H1 (cell line): Measurements from ENCODE around the gene RITA1. TPM values are rescaled to one million over a fixed set of nuclear protein-coding genes. Genes with fewer than 3 reads are reported as not detected.

Source experiments
- CTCF ChIA-PET: fragments of 300-600 bp; sonication (Branson Sonifier 250); formaldehyde crosslinking; loops from one replicate; lab custom pipeline; 2021; ENCODE audit not compliant: partially characterized antibody; lab: Charles Lee
- POLR2A ChIA-PET: fragments of 300-600 bp; sonication (Branson Sonifier 250); formaldehyde crosslinking; loops from one replicate; lab custom pipeline; 2021; ENCODE audit warnings: inconsistent platforms; ENCODE audit not compliant: partially characterized antibody; lab: Charles Lee
- DNase-seq, 2 experiments: peaks; one replicate each; pipeline versions ENCODE4 v3.0.0 to v3.0.0-alpha.2; 2010 to 2022; ENCODE audit warnings: low spot score in 2 of 2, low read depth in 1 of 2, mixed read lengths in 1 of 2
- FAIRE-seq: peaks from 2 replicates; lab custom pipeline; 2011; peaks lifted over from hg19 to GRCh38; lab: Jason Lieb, UNC
- H2AFZ ChIP-seq: 2 replicates; pipeline ENCODE4 v1.8.1; 2012; ENCODE audit warnings: low read length, inconsistent platforms
- H2AK5ac ChIP-seq: 2 replicates; pipeline ENCODE4 v1.6.1; 2013; ENCODE audit warnings: low read depth, low read length
- H2BK120ac ChIP-seq: replicated peaks from 2 replicates; pipeline ENCODE3; 2013; ENCODE audit warnings: low read depth, low read length, inconsistent platforms
- H2BK12ac ChIP-seq: 2 replicates; pipeline ENCODE4 v1.6.1; 2013; ENCODE audit warnings: low read depth, low read length
- H2BK15ac ChIP-seq: 2 replicates; pipeline ENCODE4 v1.6.1; 2013; ENCODE audit warnings: low read length
- H2BK20ac ChIP-seq: 2 replicates; pipeline ENCODE4 v1.6.1; 2013; ENCODE audit warnings: low read length
- H2BK5ac ChIP-seq: 2 replicates; pipeline ENCODE4 v1.6.1; 2013; ENCODE audit warnings: low read depth, low read length
- H3K14ac ChIP-seq: 2 replicates; pipeline ENCODE4 v1.6.1; 2013; ENCODE audit warnings: inconsistent platforms; ENCODE audit not compliant: insufficient read length
- H3K18ac ChIP-seq: 2 replicates; pipeline ENCODE4 v1.6.1; 2013; ENCODE audit warnings: low read length; ENCODE audit errors: extremely low read depth
- H3K23ac ChIP-seq: 2 replicates; pipeline ENCODE4 v1.6.1; 2013; ENCODE audit warnings: inconsistent platforms; ENCODE audit not compliant: insufficient read length
- H3K23me2 ChIP-seq: 2 replicates; pipeline ENCODE4 v1.6.1; 2013; ENCODE audit warnings: low read depth, low read length
- H3K27ac ChIP-seq: 2 replicates; pipeline ENCODE4 v1.6.1; 2011; ENCODE audit warnings: low read depth, low read length, inconsistent platforms
- H3K27me3 ChIP-seq, 4 experiments: replicated peaks in 1 of 4; 1 replicate in 1 of 4; 2 replicates in 3 of 4; pipeline versions ENCODE4 v1.6.1 to v1.8.1; 2011 to 2013; ENCODE audit warnings: low read length in 3 of 4, mild to moderate bottlenecking in 3 of 4, inconsistent platforms in 2 of 4, mixed read lengths in 2 of 4, moderate library complexity in 1 of 4; ENCODE audit not compliant: control insufficient read depth in 3 of 4, insufficient read depth in 3 of 4; ENCODE audit errors: extremely low read depth in 1 of 4
- H3K36me3 ChIP-seq, 4 experiments: 2 replicates each; pipeline versions ENCODE4 v1.6.1 to v1.8.1; 2011 to 2013; ENCODE audit warnings: mild to moderate bottlenecking in 4 of 4, low read length in 3 of 4, moderate library complexity in 2 of 4, control low read depth in 1 of 4, inconsistent platforms in 1 of 4; ENCODE audit not compliant: insufficient read depth in 4 of 4, control insufficient read depth in 2 of 4
- H3K4ac ChIP-seq: replicated peaks from 2 replicates; pipeline ENCODE3; 2013; ENCODE audit warnings: low read length, low read depth, mixed read lengths, inconsistent platforms; ENCODE audit not compliant: insufficient read length
- H3K4me1 ChIP-seq, 4 experiments: replicated peaks in 1 of 4; 1 replicate in 1 of 4; 2 replicates in 3 of 4; pipeline versions ENCODE4 v1.6.1 to v1.8.1; 2011 to 2013; ENCODE audit warnings: low read length in 3 of 4, inconsistent platforms in 2 of 4, mixed read lengths in 1 of 4; ENCODE audit not compliant: insufficient read depth in 4 of 4, control insufficient read depth in 3 of 4
- H3K4me2 ChIP-seq, 2 experiments: 2 replicates each; pipeline versions ENCODE4 v1.6.1 to v1.8.1; 2011 to 2013; ENCODE audit warnings: low read depth in 2 of 2, low read length in 2 of 2, control low read depth in 1 of 2, inconsistent platforms in 1 of 2, mild to moderate bottlenecking in 1 of 2; ENCODE audit not compliant: insufficient read depth in 1 of 2
- H3K4me3 ChIP-seq, 4 experiments: fragments of 200-600, 300-600 bp in 1 of 4; sonication (generic), shearing (Covaris generic), sonication (Bioruptor Twin) in 1 of 4; 2 replicates each; pipeline versions ENCODE4 v1.5.1 to v1.8.1; 2011 to 2016; ENCODE audit warnings: low read length in 4 of 4, low read depth in 3 of 4, control low read depth in 2 of 4, inconsistent platforms in 2 of 4, mild to moderate bottlenecking in 2 of 4, mixed read lengths in 1 of 4, moderate library complexity in 1 of 4; ENCODE audit not compliant: insufficient read depth in 2 of 4; ENCODE audit errors: extremely low read depth in 1 of 4
- H3K56ac ChIP-seq: replicated peaks from 2 replicates; pipeline ENCODE3; 2013; ENCODE audit warnings: low read depth, mild to moderate bottlenecking, mixed read lengths, low read length, inconsistent platforms; ENCODE audit not compliant: insufficient read length
- H3K79me1 ChIP-seq: 2 replicates; pipeline ENCODE4 v1.6.1; 2013; ENCODE audit warnings: low read depth, low read length, control low read depth
- H3K79me2 ChIP-seq, 2 experiments: 2 replicates each; pipeline versions ENCODE4 v1.6.1 to v1.8.1; 2012 to 2013; ENCODE audit warnings: low read length in 2 of 2, mild to moderate bottlenecking in 2 of 2, inconsistent platforms in 1 of 2; ENCODE audit not compliant: insufficient read depth in 2 of 2, control insufficient read depth in 1 of 2
- H3K9ac ChIP-seq, 4 experiments: replicated peaks in 1 of 4; 1 replicate in 1 of 4; 2 replicates in 3 of 4; pipeline versions ENCODE4 v1.6.1 to v1.8.1; 2011 to 2013; ENCODE audit warnings: low read depth in 3 of 4, low read length in 3 of 4, control low read depth in 2 of 4, mild to moderate bottlenecking in 2 of 4, moderate library complexity in 2 of 4, inconsistent platforms in 1 of 4; ENCODE audit errors: extremely low read depth in 1 of 4
- H3K9me3 ChIP-seq, 2 experiments: 2 replicates each; pipeline versions ENCODE4 v1.6.1 to v1.8.1; 2012 to 2013; ENCODE audit warnings: mild to moderate bottlenecking in 2 of 2, moderate library complexity in 2 of 2, control low read depth in 1 of 2, inconsistent platforms in 1 of 2, low read depth in 1 of 2, low read length in 1 of 2, mixed read lengths in 1 of 2; ENCODE audit not compliant: insufficient read depth in 2 of 2
- H4K20me1 ChIP-seq, 2 experiments: replicated peaks in 1 of 2; 2 replicates each; pipeline versions ENCODE3 to v1.8.1; 2011 to 2013; ENCODE audit warnings: inconsistent platforms in 2 of 2, low read length in 2 of 2, mild to moderate bottlenecking in 1 of 2; ENCODE audit not compliant: insufficient read depth in 2 of 2, control insufficient read depth in 1 of 2
- H4K5ac ChIP-seq: 2 replicates; pipeline ENCODE4 v1.6.1; 2013; ENCODE audit warnings: low read length, low read depth, mixed read lengths, inconsistent platforms; ENCODE audit not compliant: insufficient read length
- H4K8ac ChIP-seq: 2 replicates; pipeline ENCODE4 v1.8.0; 2013; ENCODE audit warnings: mild to moderate bottlenecking, moderate library complexity, low read length, inconsistent platforms; ENCODE audit not compliant: insufficient read depth; ENCODE audit errors: extremely low read depth
- H4K91ac ChIP-seq: replicated peaks from 2 replicates; pipeline ENCODE3; 2013; ENCODE audit warnings: low read length, mixed read lengths, inconsistent platforms; ENCODE audit not compliant: insufficient read length
- CBX5 ChIP-seq: fragments of 300-800, 300-1000 bp; sonication (generic); IDR thresholded peaks from 2 replicates; pipeline ENCODE4 v1.7.1; 2016; ENCODE audit warnings: antibody characterized with exemption, low read length, low read depth
- CEBPB ChIP-seq: IDR thresholded peaks from 2 replicates; pipeline ENCODE4 v1.6.1; 2012; ENCODE audit warnings: low read depth, low read length
- CREB1 ChIP-seq: IDR thresholded peaks from 2 replicates; pipeline ENCODE4 v1.6.1; 2012; ENCODE audit warnings: inconsistent platforms
- TBP ChIP-seq: IDR thresholded peaks from 2 replicates; pipeline ENCODE4 v1.6.1; 2011; ENCODE audit warnings: low read depth, low read length, improper control_type of control experiment
- WGBS, 2 experiments: shearing (Covaris generic) in 1 of 2; methylation state at CpG; one replicate each; pipeline versions ENCODE4 v1.1.6 to v1.1.7; 2013 to 2015; ENCODE audit warnings: low lambda C conversion rate in 2 of 2, mixed read lengths in 2 of 2, inconsistent platforms in 1 of 2, low coverage in 1 of 2, missing lambda C conversion rate in 1 of 2; ENCODE audit not compliant: insufficient replicate concordance in 2 of 2, insufficient coverage in 1 of 2, insufficient read length in 1 of 2; ENCODE audit errors: extremely low coverage in 1 of 2, missing lambda C conversion rate in 1 of 2; 5-methylcytosine and 5-hydroxymethylcytosine counted together
- polyA plus RNA-seq, 7 experiments: library from polyadenylated mRNA; depleted of rRNA in 3 of 7; stranded (reverse) in 5 of 7; unstranded in 2 of 7; fragments of >200 nt in 5 of 7; fragments of 200-250 nt in 2 of 7; gene quantifications; 1 replicate in 5 of 7; 2 replicates in 1 of 7; 4 replicates in 1 of 7; pipeline versions ENCODE4 v1.2.1 to v1.2.3, GENCODE V29; 2011 to 2013; ENCODE audit warnings: missing spikeins in 2 of 7, mixed read lengths in 2 of 7
- total RNA-seq: library from RNA; stranded (reverse); fragmentation: NEBNext Ultra II Directional; extraction: Animal tissue kit (Norgen Biotek cat#: 25700); gene quantifications from 2 replicates; pipeline ENCODE4 v1.2.1, GENCODE V29; 2021

Gene RITA1
- total and polyA plus RNA-seq, 2 of the 8 experiments (the other 6 are each of a cell fraction or from before 2014, with no cell fraction given): 24.1 to 25.8 TPM

GRCh38 chr12:113163030-113163360 lies 22.5 kb upstream of the RITA1 start:
- Histone ChIP-seq H3K4me3 (no peak overlapping the region), H3K18ac (no peak overlapping the region), H3K36me3 (peaks cover 21 to 48% (median 43%) of the 10 kb centered on the region in 4 experiments), H3K14ac (no peak overlapping the region), H4K8ac (no peak overlapping the region), H3K4me1 (peaks cover 5 to 13% (median 9%) of the 10 kb centered on the region in 4 experiments), H3K27ac (no peak overlapping the region), H4K91ac (no peak overlapping the region), H3K23me2 (0 out of 2 replicates have a peak, but pooled peaks cover 3% of the 10 kb centered on the region), H3K9ac (no peak overlapping the region), H3K4me2 (no peak overlapping the region), H2BK12ac (no peak overlapping the region), H3K4ac (no peak overlapping the region), H3K79me1 (no peaks in the 10 kb centered on the region; the same call in 1 of the 2 replicates), H3K79me2 (no peaks in the 10 kb centered on the region), H3K9me3 (no peaks in the 10 kb centered on the region), H2BK15ac (no peak overlapping the region), H4K20me1 (peaks cover 16 to 17% of the 10 kb centered on the region in 2 experiments), H3K23ac (no peak overlapping the region), H2BK5ac (no peak overlapping the region), H2BK20ac (no peak overlapping the region), H2AFZ (no peak overlapping the region), H3K27me3 (no peaks in the 10 kb centered on the region), H2BK120ac (no peak overlapping the region), H4K5ac (no peak overlapping the region), H2AK5ac (no peak overlapping the region), H3K56ac (no peak overlapping the region)
- CTCF ChIA-PET: interaction anchor here (0.6 to 11.2 kb wide), 7 partner anchors 10 to 257 kb away, joined by 3 to 114 read pairs (median 4); partner anchors contain the start of gene RASAL1
- FAIRE-seq (no peak), DNase-seq (no peak)
- WGBS, 2 experiments: 94% methylated on average over 9 of the region's 12 CpGs; no CpG with 5 or more reads in 1 of the 2 experiments
- POLR2A ChIA-PET: interaction anchor here (0.8 to 4.3 kb wide), 6 partner anchors 9 to 60 kb away, joined by 3 to 28 read pairs (median 4); partner anchors contain the start of genes DDX54 and RITA1
- TF ChIP-seq CREB1: no peak
- no peak for TF ChIP-seq CEBPB
- TF ChIP-seq TBP: no peak
- TF ChIP-seq CBX5: no peak
